ENCODE measurements around the gene PKD2.

DNA sequence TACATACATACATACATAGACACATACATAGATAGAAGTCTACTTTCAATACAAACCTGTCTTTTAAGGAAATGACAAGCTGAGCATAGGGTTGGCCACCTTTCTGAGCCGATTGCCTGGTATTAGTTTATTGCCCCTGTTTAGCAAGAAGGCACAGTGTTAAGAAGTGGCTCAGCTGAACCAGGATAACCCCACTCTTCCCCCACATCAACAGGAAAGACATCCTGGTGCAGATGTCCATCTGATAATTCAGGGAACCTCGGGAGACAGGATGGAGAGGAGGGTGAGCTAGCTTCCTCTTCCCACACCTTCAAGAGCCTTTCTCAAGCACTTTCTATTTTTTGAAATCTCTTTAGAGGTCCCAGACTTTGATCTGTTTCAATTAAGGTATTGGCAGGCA is 52.3 kb downstream of the PKD2 start:
- TF ChIP-seq, protein P1, sequence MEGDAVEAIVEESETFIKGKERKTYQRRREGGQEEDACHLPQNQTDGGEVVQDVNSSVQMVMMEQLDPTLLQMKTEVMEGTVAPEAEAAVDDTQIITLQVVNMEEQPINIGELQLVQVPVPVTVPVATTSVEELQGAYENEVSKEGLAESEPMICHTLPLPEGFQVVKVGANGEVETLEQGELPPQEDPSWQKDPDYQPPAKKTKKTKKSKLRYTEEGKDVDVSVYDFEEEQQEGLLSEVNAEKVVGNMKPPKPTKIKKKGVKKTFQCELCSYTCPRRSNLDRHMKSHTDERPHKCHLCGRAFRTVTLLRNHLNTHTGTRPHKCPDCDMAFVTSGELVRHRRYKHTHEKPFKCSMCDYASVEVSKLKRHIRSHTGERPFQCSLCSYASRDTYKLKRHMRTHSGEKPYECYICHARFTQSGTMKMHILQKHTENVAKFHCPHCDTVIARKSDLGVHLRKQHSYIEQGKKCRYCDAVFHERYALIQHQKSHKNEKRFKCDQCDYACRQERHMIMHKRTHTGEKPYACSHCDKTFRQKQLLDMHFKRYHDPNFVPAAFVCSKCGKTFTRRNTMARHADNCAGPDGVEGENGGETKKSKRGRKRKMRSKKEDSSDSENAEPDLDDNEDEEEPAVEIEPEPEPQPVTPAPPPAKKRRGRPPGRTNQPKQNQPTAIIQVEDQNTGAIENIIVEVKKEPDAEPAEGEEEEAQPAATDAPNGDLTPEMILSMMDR (IDR thresholded peaks at IDR 0.05) = no peak
- no peak for TF ChIP-seq POLR2AphosphoS5 (IDR thresholded peaks at IDR 0.05; ENCODE audit: insufficient read depth in 1 of 2, low read depth in 1 of 2)

Data from vagina (tissue), 2 donors.